Activated T-cell treated with anti-CD3 and anti-CD28 coated beads for 4 hours (primary cell): ENCODE data around the gene C1orf21.

Source experiments
- DNase-seq: peaks from one replicate; pipeline ENCODE4 v3.0.0-alpha.2; 2020

The C1orf21 gene

GRCh38 chr1:184457500-184457899 is 70.7 kb downstream of the C1orf21 start:
- no peak for DNase-seq

GRCh38 chr1:184461321-184461720 is 74.5 kb downstream of the C1orf21 start:
- no peak for DNase-seq

- DNase-seq = no peak
Observed at GRCh38 chr1:184462155-184462554, 75.3 kb downstream of the C1orf21 start.

- no peak for DNase-seq
Observed at GRCh38 chr1:184462990-184463389, 76.2 kb downstream of the C1orf21 start.

GRCh38 chr1:184463680-184464079 is 76.9 kb downstream of the C1orf21 start:
- DNase-seq = no peak

- no peak for DNase-seq
Observed at GRCh38 chr1:184464757-184465156, 77.9 kb downstream of the C1orf21 start.

- no peak for DNase-seq
Observed at GRCh38 chr1:184465489-184466146, 78.8 kb downstream of the C1orf21 start.

GRCh38 chr1:184467295-184467694 is 80.5 kb downstream of the C1orf21 start:
- no peak for DNase-seq

GRCh38 chr1:184469396-184469795 is 82.6 kb downstream of the C1orf21 start:
- DNase-seq = no peak

- no peak for DNase-seq
Observed at GRCh38 chr1:184471686-184472085, 84.9 kb downstream of the C1orf21 start.

- no peak for DNase-seq
Observed at GRCh38 chr1:184472136-184472535, 85.3 kb downstream of the C1orf21 start.

- no peak for DNase-seq
Observed at GRCh38 chr1:184473176-184473966, 86.5 kb downstream of the C1orf21 start.

GRCh38 chr1:184476187-184476586 is 89.4 kb downstream of the C1orf21 start:
- no peak for DNase-seq

- no peak for DNase-seq
Observed at GRCh38 chr1:184479435-184480167, 92.8 kb downstream of the C1orf21 start.

GRCh38 chr1:184480736-184481135 is 93.9 kb downstream of the C1orf21 start:
- no peak for DNase-seq

- no peak for DNase-seq
Observed at GRCh38 chr1:184482136-184482535, 95.3 kb downstream of the C1orf21 start.

- no peak for DNase-seq
Observed at GRCh38 chr1:184483101-184483683, 96.4 kb downstream of the C1orf21 start.

GRCh38 chr1:184485751-184486723 is 99.2 kb downstream of the C1orf21 start:
- no peak for DNase-seq

- DNase-seq = no peak
Observed at GRCh38 chr1:184486761-184487445, 100.1 kb downstream of the C1orf21 start.

GRCh38 chr1:184487531-184488193 is 100.8 kb downstream of the C1orf21 start:
- DNase-seq = no peak

- DNase-seq = no peak
Observed at GRCh38 chr1:184489908-184490307, 103.1 kb downstream of the C1orf21 start.
